PC-3 (cell line): ENCODE results near the gene TNRC6C.

ENCODE experiments used
- CTCF ChIP-seq: fragments of 300-600 bp; sonication (generic); conservative IDR thresholded peaks from 2 replicates; pipeline ENCODE4 v1.5.1; 2017; ENCODE audit warnings: antibody characterized with exemption, low read depth, mild to moderate bottlenecking, low read length
- EZH2 ChIP-seq: fragments of 300-600 bp; sonication (generic); IDR thresholded peaks from one replicate; pipeline ENCODE4 v1.6.1; 2017; ENCODE audit warnings: antibody characterized with exemption, mild to moderate bottlenecking, low read length; ENCODE audit not compliant: unreplicated experiment
- EZH2phosphoT487 ChIP-seq: fragments of 300-600 bp; sonication (generic); IDR thresholded peaks from 2 replicates; pipeline ENCODE4 v1.6.1; 2018; ENCODE audit warnings: mild to moderate bottlenecking, antibody characterized with exemption, low read length, borderline replicate concordance

- TF ChIP-seq CTCF, result peak; percentile 85
- TF ChIP-seq EZH2, result no peak
- no peak for TF ChIP-seq EZH2phosphoT487
Observed at GRCh38 chr17:78133971-78134898, 175.7 kb downstream of the TNRC6C start.
